NCI-H2196 treated with DMSO at 0.1 percent for 48 hours (cell line): Measurements from ENCODE around the gene GTF3A.

Experiments
- DNase-seq: peaks from one replicate; lab custom pipeline; 2025; ENCODE audit not compliant: unreplicated experiment; lab: John Stamatoyannopoulos, UW

The GTF3A gene

DNA sequence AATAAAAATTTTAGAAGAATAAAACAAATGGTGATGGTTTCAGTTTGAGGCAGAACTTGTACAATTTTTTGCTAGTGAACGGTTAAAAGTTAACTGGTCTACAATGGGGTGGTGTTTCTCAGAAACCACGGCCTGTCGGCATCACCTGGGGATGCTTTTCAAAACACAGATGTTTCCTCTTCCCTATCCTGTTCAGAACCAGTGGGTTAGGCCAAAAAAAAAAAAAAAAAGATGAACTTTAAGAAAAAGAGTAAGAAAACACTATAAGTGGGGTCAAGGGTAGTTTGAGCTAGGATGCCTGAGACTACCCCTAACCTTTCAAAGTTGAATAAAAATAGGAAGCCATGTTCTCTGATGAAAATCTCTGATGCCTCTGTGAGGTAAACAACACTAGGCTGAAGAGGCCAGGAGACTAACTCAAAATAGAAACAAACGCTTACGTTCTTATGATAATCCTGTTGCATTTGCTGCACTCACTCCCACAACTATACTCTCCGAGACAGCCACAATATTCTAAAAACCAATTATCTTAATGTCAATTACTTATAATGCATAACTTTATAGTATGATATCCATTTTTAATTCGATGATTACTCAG, 22.7 kb downstream of the GTF3A start:
- DNase-seq = no peak

DNA sequence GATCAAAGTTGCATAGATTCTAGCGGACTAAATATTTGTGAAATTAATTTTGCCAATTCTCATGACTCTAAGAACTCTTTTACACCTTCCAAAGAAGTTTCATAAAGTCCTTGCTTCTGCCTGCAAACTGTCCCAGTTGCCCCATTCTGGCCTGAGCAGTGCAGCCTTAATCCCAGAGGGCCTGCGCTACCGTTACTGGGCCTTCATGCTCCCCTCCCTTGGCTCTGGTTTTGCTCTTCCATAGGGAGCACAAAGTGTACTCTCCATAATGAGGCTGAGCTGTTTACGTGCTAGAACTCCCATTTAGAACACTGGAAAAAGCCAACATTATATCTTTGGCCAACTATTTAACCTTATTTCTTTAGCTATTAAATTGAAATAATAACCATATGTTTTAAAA, 23.9 kb downstream of the GTF3A start:
- DNase-seq = no peak

DNA sequence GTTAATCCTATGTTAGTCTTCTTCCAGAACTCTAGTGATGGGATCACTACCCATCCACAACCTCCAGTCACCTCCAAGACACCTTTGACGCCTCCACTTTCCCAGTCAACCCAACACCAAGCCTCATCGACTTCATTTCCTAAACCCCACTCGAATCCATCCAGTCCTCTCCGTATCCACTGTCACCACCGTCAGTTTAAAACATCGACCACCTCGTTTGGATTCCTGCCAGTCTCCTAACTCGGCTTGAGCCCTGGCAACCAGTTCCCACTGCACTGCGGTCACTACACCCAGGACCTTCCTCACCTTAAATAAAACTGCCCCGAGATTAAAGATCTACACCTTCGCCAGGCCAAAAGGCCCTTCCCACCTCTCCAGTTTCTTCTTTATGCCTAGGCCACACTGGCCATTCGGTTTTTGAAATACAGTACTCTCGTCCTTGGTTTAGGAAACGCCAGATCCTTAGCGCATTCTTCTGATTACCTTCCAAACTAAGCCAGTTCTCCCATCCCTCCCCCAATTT, 24.7 kb downstream of the GTF3A start:
- no peak for DNase-seq

DNA sequence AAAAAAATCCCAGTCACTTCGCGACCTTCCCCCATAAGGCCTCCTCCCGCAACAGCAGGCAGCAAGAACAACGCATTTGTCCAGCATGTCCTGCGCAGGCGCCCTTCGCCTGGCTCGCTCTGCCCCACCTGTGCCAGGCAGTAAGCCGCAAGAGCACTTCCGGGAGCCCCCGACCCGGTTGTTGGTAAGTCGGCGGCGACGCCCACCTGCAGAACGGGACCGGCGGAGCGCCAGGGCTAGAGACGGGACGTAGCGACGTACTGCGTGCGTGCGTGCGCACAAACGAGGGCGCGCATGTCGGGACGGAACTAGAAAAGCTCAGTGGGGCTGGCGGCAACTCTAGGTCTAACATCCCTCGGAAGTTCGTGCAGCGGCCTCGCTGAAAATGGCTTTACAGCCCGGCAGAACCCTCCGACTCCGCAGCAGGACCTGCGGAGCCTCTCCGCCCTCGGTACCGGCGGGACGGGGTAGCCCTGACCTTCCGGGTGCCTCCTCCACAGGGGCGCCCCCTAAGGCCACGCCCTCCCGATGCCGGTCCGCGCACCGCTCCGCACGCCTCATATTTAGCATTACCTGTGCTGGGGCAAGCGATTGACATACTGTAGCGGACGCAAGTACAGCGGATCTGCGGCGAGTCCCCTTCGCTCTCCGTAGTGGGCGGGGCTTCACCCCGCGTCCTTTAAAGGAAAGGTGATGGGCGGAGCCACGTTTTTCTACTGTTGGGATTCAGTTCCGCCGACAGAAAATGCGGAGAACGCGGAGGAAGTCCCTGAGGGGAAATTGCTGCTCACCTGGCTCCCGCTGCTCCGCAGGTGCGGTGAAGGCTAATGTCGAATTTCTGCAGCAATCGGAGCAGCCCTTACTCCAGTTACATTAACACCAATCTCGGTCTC, 25.8 kb downstream of the GTF3A start, which contains the start of gene MTIF3:
TSS of gene MTIF3 (minus strand) at position 629 of the 893 bp plus-strand sequence. CDS start 10,116 bp downstream, outside the sequence.
- DNase-seq = peak; percentile 72

DNA sequence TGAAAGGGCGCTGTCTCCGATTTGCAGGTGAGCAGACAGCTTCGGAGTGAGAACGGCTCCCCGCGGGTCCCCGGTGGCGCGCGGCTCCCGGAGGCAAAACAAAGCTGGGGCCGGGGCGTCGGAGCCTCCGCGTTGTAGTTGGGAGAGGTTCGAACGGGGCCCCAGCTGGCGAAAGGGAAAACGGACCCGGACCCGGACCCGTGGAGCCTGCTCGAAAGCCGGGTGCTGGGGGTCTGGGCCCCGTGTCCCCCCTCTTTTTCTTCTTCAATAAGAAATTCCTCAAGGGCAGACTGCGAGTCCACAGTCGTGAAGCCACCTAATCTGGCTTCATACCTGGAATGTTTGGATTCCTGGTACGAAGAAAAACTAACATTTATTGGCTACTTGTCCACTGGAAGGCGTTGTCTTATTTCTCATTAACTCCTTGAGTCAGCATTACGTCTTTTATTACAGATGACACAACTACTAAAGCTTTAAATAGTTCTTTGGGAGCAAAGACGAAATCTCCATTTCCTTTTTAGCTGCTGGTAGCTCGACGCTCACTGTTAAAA, 26.6 kb downstream of the GTF3A start:
- DNase-seq = no peak

DNA sequence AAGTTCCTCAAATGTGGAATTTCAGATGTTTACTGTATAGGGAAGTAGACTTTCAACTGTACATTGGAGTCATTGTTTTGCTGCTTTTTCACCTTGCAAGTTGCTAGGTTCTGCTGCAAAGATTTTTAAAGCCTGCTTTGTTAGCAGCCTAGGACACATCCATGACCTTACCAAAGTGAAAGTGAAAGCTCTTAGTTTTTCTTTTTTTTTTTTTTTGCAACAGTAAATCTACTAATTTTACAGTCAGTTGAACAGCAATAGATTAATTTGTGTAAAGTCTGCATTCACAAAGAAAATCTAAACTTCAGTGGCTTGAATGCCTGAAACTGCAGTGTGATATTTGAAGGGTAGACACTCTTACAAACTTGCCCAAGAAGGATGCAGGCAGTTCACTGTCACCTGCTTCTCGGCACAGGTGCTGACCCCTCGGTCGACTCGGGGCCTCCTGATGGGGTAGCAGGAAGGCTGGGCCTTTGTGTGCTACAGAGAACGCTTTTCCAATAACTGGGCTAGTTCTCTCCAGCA, 31.0 kb downstream of the GTF3A start:
- DNase-seq = no peak

DNA sequence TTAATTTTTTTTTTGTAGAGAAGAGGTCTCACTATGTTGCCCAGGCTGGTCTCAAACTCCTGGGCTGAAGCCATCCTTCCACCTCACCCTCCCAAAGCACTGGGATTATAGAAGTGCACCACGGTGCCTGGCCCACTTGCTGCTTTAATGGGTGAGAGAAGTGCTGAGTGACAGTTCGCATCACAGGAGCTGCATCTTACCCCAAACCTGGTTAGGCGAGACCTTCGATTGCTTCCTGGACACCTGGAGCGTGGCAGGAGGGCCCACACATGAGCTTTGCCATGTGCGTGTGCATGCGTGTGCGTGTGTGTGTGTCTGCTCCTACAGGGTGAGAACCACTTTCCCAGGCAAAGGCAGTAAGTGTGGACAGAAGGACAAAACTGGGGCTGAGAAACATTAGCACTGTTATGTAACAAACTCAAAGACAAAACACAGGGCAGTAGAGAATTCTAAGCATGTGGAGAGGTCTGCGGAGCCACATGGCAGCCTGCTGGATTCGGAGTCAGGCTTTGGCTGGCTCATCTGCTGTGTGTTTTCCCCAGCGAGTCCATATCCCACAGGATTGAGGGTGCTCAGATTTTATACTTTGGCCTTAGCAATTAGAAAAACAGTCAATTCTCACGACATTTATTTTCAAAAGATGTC, 37.6 kb downstream of the GTF3A start:
- DNase-seq = no peak

DNA sequence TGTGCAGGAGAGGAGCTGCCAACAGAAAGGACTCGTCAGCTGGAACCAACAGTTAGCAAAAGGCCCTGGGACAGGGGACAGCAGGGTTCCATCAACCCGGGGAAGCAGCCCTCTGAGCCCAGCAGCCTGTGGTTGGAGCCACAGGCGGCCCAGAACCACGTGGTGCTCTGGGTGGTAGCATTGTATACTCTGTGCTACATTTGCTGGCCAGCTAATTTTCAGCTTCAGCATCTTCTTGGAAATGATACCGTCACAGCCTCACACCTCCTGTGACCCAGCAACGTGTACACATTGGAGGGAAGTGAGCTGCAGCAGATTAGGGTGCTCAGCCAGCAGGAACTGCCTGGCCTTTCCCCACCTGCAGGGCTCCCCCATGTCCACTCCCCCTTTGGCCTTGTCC, 39.1 kb downstream of the GTF3A start:
- no peak for DNase-seq

DNA sequence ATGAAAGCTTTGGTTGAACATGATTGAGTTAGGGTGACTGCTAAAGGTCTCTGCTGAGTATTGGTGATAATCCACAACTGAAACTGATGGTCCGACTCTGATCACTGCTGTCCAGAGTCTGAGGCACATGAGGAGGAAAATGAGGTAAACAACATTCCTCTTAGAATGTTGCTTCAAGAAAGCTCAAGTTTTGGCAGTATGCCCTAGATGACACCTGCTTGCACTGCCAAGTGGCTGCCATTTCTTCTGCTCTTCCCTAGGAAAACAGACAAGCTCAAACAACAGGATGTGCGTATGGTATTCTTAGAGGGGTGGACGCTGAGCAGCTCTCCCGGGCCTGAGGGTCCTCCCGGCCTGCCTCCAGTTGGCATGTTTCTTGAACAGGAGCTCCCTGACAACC, 41.2 kb downstream of the GTF3A start:
- DNase-seq = no peak

DNA sequence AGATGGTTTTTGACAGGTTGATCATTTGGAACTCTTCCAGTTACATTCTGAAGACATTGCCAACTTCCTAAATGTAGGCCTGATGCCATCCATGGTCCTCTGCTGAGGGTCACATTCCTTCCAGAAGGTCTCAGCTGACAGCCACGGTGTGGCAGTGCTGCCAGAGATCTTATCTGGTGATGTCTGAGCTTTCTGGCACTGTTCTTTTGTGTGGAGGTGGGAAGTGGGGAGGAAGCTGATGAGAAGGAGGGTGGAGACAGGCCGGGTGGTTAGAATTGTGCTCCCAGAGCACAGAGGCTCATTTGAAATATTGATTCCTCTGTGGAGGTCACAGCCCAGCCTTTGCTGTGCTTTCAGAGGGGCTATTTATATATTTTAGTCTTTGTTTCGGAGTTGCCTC, 42.1 kb downstream of the GTF3A start:
- DNase-seq = no peak

DNA sequence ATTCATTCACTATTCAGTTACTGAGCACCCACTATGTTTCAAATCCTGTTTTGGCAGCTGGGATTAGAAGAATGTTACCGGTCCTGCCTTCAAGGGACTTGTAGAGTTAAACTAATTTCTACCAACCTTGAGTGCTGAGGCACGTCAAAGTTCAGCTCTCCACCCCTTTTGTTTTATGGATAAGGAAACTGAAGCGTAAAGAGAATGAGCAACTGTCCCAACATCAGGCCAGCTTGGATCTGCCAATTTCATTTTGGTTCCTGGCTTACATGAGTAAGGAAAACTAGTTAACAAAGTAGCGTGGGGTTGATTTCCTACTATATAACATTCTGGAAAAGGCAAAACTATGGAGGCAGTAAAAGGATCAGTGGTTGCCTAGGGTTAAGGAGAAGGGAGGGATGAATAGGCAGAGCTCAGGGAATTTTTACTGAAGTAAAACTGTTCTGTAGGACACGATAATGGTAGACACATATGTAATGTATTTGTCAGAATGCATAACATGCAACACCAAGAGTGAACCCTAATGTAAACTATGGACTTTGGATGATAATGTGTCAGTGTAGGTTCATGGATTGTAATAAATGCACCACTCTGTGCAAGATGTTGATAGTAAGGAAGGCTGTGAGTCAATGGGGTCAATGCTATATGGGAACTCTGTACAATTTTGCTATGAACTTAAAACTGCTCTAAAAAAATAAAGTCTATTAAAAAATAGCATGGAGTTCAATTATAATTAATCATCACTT, 45.8 kb downstream of the GTF3A start:
- DNase-seq = no peak

DNA sequence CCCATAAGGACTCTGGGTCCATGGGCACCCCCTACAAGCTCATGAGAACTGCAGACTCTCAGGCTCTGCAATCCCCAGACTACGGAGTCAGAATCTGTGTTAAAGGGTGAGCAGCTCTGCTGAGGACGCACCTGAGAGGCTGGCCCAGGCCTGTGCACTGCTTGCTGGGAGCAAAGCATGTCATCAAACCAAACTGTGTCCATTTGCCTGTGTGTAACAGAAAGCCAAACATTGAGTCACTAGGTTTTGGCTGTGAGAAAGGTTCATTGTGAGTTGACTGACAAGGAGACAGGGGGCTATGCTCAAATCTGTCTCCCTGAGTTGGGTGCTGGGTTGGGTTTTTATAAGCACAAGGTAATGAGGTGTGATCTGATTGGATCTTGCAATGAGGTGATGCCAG, 48.0 kb downstream of the GTF3A start:
- DNase-seq = no peak

DNA sequence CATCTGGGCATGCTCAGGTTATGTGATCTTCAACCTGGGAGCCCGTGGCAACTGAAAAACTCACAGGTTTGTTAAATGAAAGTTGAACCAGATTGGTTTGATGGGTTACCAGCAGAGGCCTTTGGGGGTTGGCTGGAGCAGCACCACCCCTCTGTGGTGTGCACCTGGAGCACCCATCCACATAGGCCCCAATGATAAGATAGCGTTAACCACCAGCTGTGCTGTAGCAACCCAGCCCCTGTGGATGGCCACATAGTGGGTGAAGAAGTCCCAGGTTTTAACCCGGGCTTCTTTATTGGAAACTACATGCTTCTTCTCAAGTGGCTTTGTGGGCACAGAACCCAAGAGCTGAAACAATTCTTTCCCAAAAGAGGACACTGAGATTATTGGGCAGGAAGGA, 48.5 kb downstream of the GTF3A start:
- no peak for DNase-seq

DNA sequence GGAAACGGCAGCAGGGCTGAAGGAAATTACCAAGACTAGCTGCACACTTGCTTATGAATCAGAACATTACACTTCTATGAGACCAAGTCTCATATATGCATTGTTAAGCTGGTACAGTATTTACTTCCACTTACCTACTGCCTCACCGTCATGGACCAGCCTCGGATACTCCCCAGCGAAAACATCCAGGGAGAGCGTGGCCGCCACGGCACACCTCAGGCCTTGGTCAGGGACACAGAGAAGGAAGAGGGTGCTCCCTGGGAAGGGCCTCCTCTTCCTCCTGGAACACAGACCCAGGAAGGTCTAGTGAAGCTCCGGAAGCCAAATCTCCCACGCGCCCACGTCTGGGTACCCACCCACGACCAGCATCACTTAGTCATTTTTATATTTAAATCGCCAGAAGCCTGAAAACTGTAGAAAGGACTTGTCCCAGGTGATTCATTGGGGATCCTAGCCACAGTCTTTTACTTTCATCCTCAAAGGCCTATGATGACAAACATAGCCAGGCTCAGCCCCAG, 50.4 kb downstream of the GTF3A start:
- DNase-seq = no peak

DNA sequence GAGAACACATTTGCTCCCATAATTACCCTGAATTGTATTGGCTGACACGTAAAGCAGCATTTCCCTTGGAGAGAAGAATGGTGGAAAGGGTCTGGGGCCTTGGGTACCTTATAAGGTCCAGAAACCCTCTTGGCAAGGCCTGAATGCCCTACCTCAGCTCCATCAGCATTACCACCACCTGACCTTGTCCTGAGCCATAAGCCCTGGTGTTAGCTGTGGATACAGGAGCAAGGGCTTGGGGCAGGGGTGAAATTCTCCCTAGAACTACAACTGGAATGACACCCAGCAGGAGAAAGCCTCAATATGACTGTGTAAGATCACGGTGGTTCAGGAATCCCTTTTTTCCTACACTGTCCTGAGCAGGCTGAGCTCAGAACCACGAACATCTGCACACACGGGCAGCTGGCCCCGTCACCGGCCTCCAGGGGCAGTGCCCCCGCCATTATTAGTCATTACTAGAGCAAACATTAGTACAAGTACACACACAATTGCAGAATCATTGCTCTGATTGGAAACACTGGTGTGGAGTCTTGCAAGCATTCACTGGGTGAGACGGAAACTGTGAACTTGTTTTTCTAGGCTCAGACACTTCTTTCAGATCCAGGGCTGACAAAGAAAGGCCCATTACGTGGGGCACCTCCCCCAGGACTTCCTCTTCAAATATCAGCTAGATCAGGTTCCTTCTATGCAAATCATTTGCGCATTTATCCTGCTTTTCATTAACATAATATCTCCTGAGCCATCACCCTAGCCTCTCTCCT, 52.7 kb downstream of the GTF3A start:
- no peak for DNase-seq

DNA sequence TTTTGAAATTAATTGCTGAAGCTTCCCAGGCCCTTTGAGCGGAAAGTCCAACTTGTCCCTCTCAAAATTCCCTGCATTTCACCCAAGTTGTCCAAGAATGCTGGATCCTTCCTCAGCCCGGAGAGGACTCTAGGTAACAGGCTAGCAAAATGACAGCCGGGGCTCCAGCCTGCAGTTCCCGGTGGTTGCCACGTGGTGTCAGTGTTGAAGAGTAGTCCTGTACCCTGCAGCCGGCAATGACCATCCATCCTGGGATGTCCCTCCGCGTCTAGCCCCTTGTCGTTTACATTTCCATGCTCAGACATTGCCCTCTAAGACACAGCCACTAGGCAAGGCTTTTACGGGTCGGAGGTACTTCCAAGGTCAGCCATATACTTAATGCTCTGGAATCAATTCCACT, 57.3 kb downstream of the GTF3A start:
- DNase-seq = no peak

DNA sequence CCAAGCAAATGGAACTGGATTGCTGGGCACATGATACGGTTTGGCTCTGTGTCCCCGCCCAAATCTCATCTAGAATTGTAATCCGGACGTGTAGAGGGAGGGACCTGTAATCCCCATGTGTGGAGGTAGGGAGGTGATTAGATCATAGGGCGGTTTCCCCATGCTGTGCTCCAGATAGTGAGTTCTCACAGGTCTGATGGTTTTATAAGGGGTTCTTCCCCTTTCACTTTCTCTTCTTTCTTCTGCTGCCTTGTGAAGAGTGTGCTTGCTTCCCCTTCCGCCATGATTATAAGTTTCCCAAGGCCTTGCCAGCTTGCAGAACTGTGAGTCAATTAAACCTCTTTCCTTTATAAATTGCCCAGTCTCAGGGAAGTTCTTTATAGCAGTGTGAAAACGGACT, 58.6 kb downstream of the GTF3A start:
- DNase-seq = no peak

DNA sequence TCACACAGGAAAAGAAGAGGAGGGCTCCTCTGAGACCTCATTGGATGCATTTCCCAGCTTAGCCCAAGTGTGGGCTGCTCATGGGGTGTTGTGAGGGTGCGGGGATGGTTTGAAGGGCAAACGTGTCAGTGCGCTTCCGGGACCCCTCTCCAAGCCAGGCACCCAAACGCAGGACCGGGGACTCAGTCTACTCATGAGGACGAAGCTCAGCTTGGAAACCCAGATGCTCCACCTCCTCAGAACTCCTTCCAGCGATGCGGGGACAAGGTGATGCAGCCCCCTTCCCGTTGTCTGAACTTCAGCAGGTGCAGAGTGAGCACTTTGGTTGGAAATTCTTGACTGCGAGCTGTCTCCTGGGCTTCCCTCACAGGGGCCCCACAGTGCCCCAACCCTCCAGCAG, 59.0 kb downstream of the GTF3A start:
- no peak for DNase-seq
